ENCODE measurements around the gene RSKR. TPM values are rescaled to one million over a fixed set of nuclear protein-coding genes. Genes with fewer than 3 reads are reported as not detected.

Gene RSKR
- total RNA-seq, 1 experiment from 2014 or later = 21.7 TPM

DNA sequence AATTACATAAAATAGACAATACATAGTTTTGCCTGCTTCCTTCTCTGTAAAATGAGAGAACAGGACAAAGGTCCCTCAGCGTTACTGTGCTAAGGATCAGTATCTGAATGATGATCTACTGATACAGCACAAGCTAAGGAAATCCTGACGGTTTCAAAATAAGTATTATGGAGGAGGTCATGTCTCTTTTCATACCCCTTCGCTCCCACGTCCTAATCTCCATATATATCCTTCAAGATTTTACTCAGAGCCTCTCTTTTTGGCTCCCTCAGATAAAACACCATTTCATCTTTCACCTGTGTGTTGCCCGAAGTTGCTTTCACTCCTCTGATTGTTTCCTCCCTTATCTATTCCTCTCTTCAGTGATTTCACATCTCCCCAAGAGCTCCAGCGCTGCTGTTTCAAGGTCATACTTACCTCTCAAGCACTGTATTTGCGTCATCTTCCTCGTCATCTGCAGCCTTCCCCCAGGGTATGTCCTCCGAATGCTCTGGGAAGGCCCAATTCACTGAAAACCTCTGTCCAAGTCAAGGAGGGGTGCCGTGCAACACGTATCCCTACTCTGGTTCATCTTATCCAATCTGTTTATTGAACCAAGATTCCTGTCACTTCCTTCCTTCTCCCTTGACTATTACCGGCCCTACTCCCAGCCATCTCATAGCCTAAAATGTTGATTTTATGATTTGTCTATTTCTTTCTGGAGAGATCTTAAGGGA is 32.2 kb upstream of the RSKR start:
- TF ChIP-seq, protein P1, sequence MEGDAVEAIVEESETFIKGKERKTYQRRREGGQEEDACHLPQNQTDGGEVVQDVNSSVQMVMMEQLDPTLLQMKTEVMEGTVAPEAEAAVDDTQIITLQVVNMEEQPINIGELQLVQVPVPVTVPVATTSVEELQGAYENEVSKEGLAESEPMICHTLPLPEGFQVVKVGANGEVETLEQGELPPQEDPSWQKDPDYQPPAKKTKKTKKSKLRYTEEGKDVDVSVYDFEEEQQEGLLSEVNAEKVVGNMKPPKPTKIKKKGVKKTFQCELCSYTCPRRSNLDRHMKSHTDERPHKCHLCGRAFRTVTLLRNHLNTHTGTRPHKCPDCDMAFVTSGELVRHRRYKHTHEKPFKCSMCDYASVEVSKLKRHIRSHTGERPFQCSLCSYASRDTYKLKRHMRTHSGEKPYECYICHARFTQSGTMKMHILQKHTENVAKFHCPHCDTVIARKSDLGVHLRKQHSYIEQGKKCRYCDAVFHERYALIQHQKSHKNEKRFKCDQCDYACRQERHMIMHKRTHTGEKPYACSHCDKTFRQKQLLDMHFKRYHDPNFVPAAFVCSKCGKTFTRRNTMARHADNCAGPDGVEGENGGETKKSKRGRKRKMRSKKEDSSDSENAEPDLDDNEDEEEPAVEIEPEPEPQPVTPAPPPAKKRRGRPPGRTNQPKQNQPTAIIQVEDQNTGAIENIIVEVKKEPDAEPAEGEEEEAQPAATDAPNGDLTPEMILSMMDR (conservative IDR thresholded peaks at IDR 0.05) = no peak
- TF ChIP-seq EZH2 (IDR thresholded peaks at IDR 0.05; ENCODE audit: low read depth) = no peak
- Histone ChIP-seq H3K27me3 (ENCODE audit: insufficient read depth, low read depth) (no peaks in the 10 kb centered on the region), H3K9me3 (ENCODE audit: insufficient read depth, low read depth) (no peaks in the 10 kb centered on the region), H3K9me2 (ENCODE audit: insufficient read depth) (no peaks in the 10 kb centered on the region), H3K27ac (peak overlapping the region; percentile 40), H2AFZ (no peak overlapping the region), H3K36me3 (ENCODE audit: low read depth) (peaks cover 21% of the 10 kb centered on the region; the same call in 1 of the 2 replicates), H3K4me1 (replicated peaks; ENCODE audit: insufficient read depth) (peaks cover 17% of the 10 kb centered on the region), H3F3A (ENCODE audit: insufficient read depth, low read depth) (peaks cover 21% of the 10 kb centered on the region), H3K79me2 (ENCODE audit: low read depth) (peaks cover 24% of the 10 kb centered on the region), H3K4me2 (peak overlapping the region; percentile 80), H4K20me1 (ENCODE audit: insufficient read depth) (peaks cover 15% of the 10 kb centered on the region), H3K4me3 (0 out of 2 replicates have a peak overlapping the region, but pooled peaks have one; percentile 91)
- CTCF ChIA-PET = interaction anchor here (1.0 to 2.9 kb wide), 2 partner anchors 30 to 62 kb away, joined by 7 to 14 read pairs; no protein-coding TSS in a partner anchor
- DNase-seq = no peak
- BruUV-seq (replicated peaks) = no TSS peak
- POLR2A ChIA-PET (ENCODE audit: unreplicated experiment) = interaction anchor here (0.6 to 0.7 kb wide), 2 partner anchors 32 to 288 kb away, joined by 4 to 5 read pairs; partner anchors contain the start of gene RSKR
- intact Hi-C loops (cut with micrococcal nuclease; ENCODE audit: unreplicated experiment) = loop anchor here (2.0 to 5.0 kb wide), 4 partner anchors 17 to 471 kb away; partner anchors contain the start of genes DHRS13 and SUPT6H

DNA sequence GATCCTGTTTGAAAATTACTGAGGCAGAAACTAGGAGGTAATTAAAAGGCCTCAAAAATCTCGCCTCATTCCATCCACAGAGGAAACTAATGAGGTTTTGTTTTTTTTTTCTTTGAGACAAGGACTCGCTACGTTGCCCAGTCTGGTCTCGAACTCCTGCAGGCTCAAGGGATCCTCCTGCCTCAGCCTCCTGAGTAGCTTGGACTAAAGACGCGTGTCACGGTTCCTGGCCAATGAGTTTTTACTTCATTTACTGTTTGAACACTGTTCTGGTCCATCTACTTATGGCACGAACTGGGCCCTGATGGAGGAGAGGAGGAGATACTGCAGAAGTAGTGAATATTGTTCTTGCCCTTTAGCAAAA is 31.6 kb upstream of the RSKR start:
- Histone ChIP-seq H4K20me1 (ENCODE audit: insufficient read depth) (peaks cover 15% of the 10 kb centered on the region), H3K9me2 (ENCODE audit: insufficient read depth) (no peaks in the 10 kb centered on the region), H3K4me1 (replicated peaks; ENCODE audit: insufficient read depth) (peaks cover 17% of the 10 kb centered on the region), H3K79me2 (ENCODE audit: low read depth) (peaks cover 24% of the 10 kb centered on the region), H2AFZ (peak overlapping the region; percentile 79), H3K27me3 (ENCODE audit: insufficient read depth, low read depth) (no peaks in the 10 kb centered on the region), H3K4me2 (peak overlapping the region; percentile 80), H3K4me3 (peak overlapping the region; percentile 91), H3F3A (ENCODE audit: insufficient read depth, low read depth) (peaks cover 21% of the 10 kb centered on the region), H3K27ac (peak overlapping the region; percentile 31; the same call in 1 of the 2 replicates), H3K9me3 (ENCODE audit: insufficient read depth, low read depth) (no peaks in the 10 kb centered on the region), H3K36me3 (ENCODE audit: low read depth) (peaks cover 27% of the 10 kb centered on the region; the same call in 1 of the 2 replicates)
- ChIA-PET POLR2A (ENCODE audit: unreplicated experiment) (interaction anchor here (0.7 kb wide), 1 partner anchor 32 kb away, joined by 4 read pairs; the partner anchor contains the start of gene RSKR), CTCF (interaction anchor here (0.7 to 2.9 kb wide), 2 partner anchors 30 to 81 kb away, joined by 3 to 14 read pairs; partner anchors contain the start of gene TLCD1)
- TSS peak; percentile 97 for BruUV-seq (replicated peaks)
- DNase-seq = no peak
- intact Hi-C loops (cut with micrococcal nuclease; ENCODE audit: unreplicated experiment) = loop anchor here (5.0 kb wide), 3 partner anchors 107 to 472 kb away; partner anchors contain the start of gene DHRS13
- no peak for TF ChIP-seq EZH2 (IDR thresholded peaks at IDR 0.05; ENCODE audit: low read depth)
- TF ChIP-seq, protein P1 (conservative IDR thresholded peaks at IDR 0.05) = no peak

DNA sequence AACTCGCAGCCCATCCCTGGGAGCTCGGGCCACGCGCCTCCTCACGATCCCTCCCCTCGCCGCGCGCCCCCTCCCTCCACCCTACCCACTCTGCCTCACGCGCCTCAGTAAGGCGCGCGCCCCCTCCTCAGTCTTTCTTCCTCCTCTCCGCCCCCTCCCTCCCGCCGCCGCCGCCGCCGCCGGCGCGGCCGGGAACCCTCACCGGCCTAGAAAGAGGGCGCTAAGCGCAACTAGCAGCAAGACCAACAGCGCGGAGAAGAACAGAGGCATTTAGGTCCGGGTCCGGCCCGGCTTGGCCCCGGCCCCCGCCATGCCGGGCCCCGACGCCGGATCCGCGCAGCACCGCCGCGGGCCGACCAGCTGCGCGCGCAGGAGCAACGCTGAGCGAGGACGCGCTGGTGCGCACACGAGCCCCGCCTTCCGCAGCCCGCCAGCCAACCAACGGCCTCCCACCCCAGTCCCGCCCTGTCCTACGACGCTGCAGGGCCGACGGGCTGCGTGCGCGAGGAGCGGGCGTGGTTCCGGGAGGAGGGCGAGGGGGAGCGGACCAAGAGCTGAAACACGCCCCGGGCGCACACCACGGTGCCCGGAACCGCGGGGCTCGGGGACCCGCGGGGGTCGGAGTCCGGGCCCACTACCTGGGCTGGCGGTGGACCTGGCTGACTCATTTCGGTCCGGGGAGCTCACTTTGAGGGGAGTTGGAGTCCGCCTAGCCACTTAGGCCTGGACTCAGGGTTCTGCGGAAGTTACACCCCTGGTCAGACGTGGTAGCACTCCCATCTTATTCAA is 31.0 kb upstream of the RSKR start, which contains the start of gene BLTP2:
TSS of gene BLTP2 (minus strand) at position 372 of the 789 bp plus-strand sequence. CDS start at position 270, 102 bp downstream.
- no TSS peak for BruUV-seq (replicated peaks)
- Histone ChIP-seq H3K27ac (peak within 1 kb of the TSS; percentile 31; the same call in 1 of the 2 replicates), H3F3A (ENCODE audit: insufficient read depth, low read depth) (peaks cover 21% of the 10 kb centered on the region), H3K4me3 (peak within 1 kb of the TSS; percentile 91), H3K4me2 (peak within 1 kb of the TSS; percentile 99), H2AFZ (peak within 1 kb of the TSS; percentile 92), H3K9me2 (ENCODE audit: insufficient read depth) (no peaks in the 10 kb centered on the region), H3K79me2 (ENCODE audit: low read depth) (peaks cover 24% of the 10 kb centered on the region), H3K27me3 (ENCODE audit: insufficient read depth, low read depth) (no peaks in the 10 kb centered on the region), H4K20me1 (ENCODE audit: insufficient read depth) (peaks cover 15% of the 10 kb centered on the region), H3K4me1 (replicated peaks; ENCODE audit: insufficient read depth) (peaks cover 17% of the 10 kb centered on the region), H3K36me3 (ENCODE audit: low read depth) (peaks cover 30% of the 10 kb centered on the region; the same call in 1 of the 2 replicates), H3K9me3 (ENCODE audit: insufficient read depth, low read depth) (no peaks in the 10 kb centered on the region)
- DNase-seq = peak; percentile 85 to 93
- POLR2A ChIA-PET (ENCODE audit: unreplicated experiment) = interaction anchor here (0.6 kb wide), 2 partner anchors 13 to 23 kb away, joined by 4 to 12 read pairs; no protein-coding TSS in a partner anchor
- intact Hi-C loops (cut with micrococcal nuclease; ENCODE audit: unreplicated experiment) = loop anchor here (5.0 kb wide), 3 partner anchors 107 to 472 kb away; partner anchors contain the start of gene DHRS13
- CTCF ChIA-PET = interaction anchor here (0.6 to 2.9 kb wide), 6 partner anchors 31 to 464 kb away, joined by 3 to 14 read pairs (median 4); partner anchors contain the start of gene TLCD1
- TF ChIP-seq, protein P1 (conservative IDR thresholded peaks at IDR 0.05) = no peak
- no peak for TF ChIP-seq EZH2 (IDR thresholded peaks at IDR 0.05; ENCODE audit: low read depth)

Measured in PC-9 (cell line).